Hepatocyte (in vitro differentiated cells): ENCODE results near the gene SLC9A8. TPM values are rescaled to one million over a fixed set of nuclear protein-coding genes. Genes with fewer than 3 reads are reported as not detected.
A peak's percentile ranks its signal among the peaks of the same experiment; 100 is the strongest.

Experiments
- DNase-seq: peaks from one replicate; pipeline ENCODE4 v3.0.0-alpha.2; 2016; ENCODE audit warnings: low spot score
- H2AFZ ChIP-seq: fragments of 200-600 bp; sonication (generic); 2 replicates; pipeline ENCODE4 v1.6.0; 2016; ENCODE audit warnings: antibody characterized with exemption, mild to moderate bottlenecking
- H3K27ac ChIP-seq: fragments of 200-600 bp; sonication (generic); 2 replicates; pipeline ENCODE4 v1.5.1; 2016; ENCODE audit warnings: mild to moderate bottlenecking
- H3K27me3 ChIP-seq: fragments of 200-600 bp; sonication (generic); 2 replicates; pipeline ENCODE4 v1.6.1; 2016
- H3K36me3 ChIP-seq: fragments of 200-600 bp; sonication (generic); replicated peaks from 2 replicates; pipeline ENCODE4 v1.5.1; 2016; ENCODE audit warnings: low read depth; ENCODE audit not compliant: insufficient read depth
- H3K4me1 ChIP-seq: fragments of 200-600 bp; sonication (generic); 2 replicates; pipeline ENCODE4 v1.5.1; 2016; ENCODE audit warnings: mild to moderate bottlenecking, moderate library complexity; ENCODE audit not compliant: insufficient read depth
- H3K4me2 ChIP-seq: fragments of 200-600 bp; sonication (generic); 2 replicates; pipeline ENCODE4 v1.6.0; 2016
- H3K4me3 ChIP-seq: fragments of 200-600 bp; sonication (generic); 2 replicates; pipeline ENCODE4 v1.5.1; 2016; ENCODE audit warnings: mild to moderate bottlenecking
- H3K79me2 ChIP-seq: fragments of 200-600 bp; sonication (generic); 2 replicates; pipeline ENCODE4 v1.6.0; 2017; ENCODE audit warnings: mild to moderate bottlenecking
- H3K9me2 ChIP-seq: fragments of 200-600 bp; sonication (generic); replicated peaks from 2 replicates; pipeline ENCODE4 v1.6.0; 2017; ENCODE audit warnings: mild to moderate bottlenecking; ENCODE audit not compliant: insufficient read depth
- H3K9me3 ChIP-seq: fragments of 200-600 bp; sonication (generic); 2 replicates; pipeline ENCODE4 v1.5.1; 2016; ENCODE audit warnings: low read depth, mild to moderate bottlenecking
- H4K20me1 ChIP-seq: fragments of 200-600 bp; sonication (generic); 2 replicates; pipeline ENCODE4 v1.6.0; 2016; ENCODE audit warnings: mild to moderate bottlenecking; ENCODE audit not compliant: insufficient read depth, poor library complexity, severe bottlenecking
- CTCF ChIP-seq: fragments of 200-600 bp; sonication (generic); IDR thresholded peaks from 2 replicates; pipeline ENCODE4 v1.5.1; 2016; ENCODE audit warnings: antibody characterized with exemption, mild to moderate bottlenecking; ENCODE audit not compliant: poor library complexity
- EZH2 ChIP-seq: fragments of 200-600 bp; sonication (generic); IDR thresholded peaks from 2 replicates; pipeline ENCODE4 v1.6.1; 2016; ENCODE audit warnings: antibody characterized with exemption, mild to moderate bottlenecking, borderline replicate concordance
- EZH2phosphoT487 ChIP-seq: fragments of 200-600 bp; sonication (generic); IDR thresholded peaks from one replicate; pipeline ENCODE4 v1.6.1; 2018; ENCODE audit warnings: antibody characterized with exemption, mild to moderate bottlenecking, low read depth, moderate library complexity; ENCODE audit not compliant: unreplicated experiment, severe bottlenecking
- WGBS: methylation state at CpG from one replicate; pipeline ENCODE4 v1.1.6; 2016; ENCODE audit warnings: low lambda C conversion rate; ENCODE audit errors: missing lambda C conversion rate; 5-methylcytosine and 5-hydroxymethylcytosine counted together
- polyA plus RNA-seq: library from polyadenylated mRNA; unstranded; fragments of >200 nt; fragmentation: Nextera tagmentation; extraction: Ambion mirVana; gene quantifications from 2 replicates; pipeline ENCODE4 v1.2.1, GENCODE V29; 2016
- total RNA-seq: library from RNA; depleted of rRNA; stranded (reverse); fragments of >200 nt; gene quantifications from 2 replicates; pipeline ENCODE4 v1.2.3, GENCODE V29; 2014

Gene SLC9A8
- total and polyA plus RNA-seq, 2 experiments from 2014 or later: 4.9 to 6.7 TPM

GRCh38 chr20:49910340-49910706 is 97.7 kb downstream of the SLC9A8 start:
- no peak for TF ChIP-seq EZH2phosphoT487
- TF ChIP-seq CTCF: no peak
- TF ChIP-seq EZH2: no peak
- H3K79me2 ChIP-seq: peaks cover 70% of the 10 kb centered on the region
- H3K4me3 ChIP-seq: no peak overlapping the region
- no peaks in the 10 kb centered on the region for H3K27me3 ChIP-seq
- no peaks in the 10 kb centered on the region for H4K20me1 ChIP-seq
- DNase-seq: no peak
- no peak overlapping the region for H2AFZ ChIP-seq
- no peaks in the 10 kb centered on the region for H3K36me3 ChIP-seq
- no peaks in the 10 kb centered on the region for H3K9me2 ChIP-seq
- WGBS: 85% methylated on average over 4 of the region's 4 CpGs
- H3K27ac ChIP-seq: peak overlapping the region; percentile 85
- peak overlapping the region; percentile 37 for H3K4me2 ChIP-seq
- no peaks in the 10 kb centered on the region for H3K9me3 ChIP-seq
- H3K4me1 ChIP-seq: peaks cover 17% of the 10 kb centered on the region

- Histone ChIP-seq H3K9me3 (no peaks in the 10 kb centered on the region), H3K36me3 (no peaks in the 10 kb centered on the region), H3K4me1 (peaks cover 28% of the 10 kb centered on the region), H3K27ac (no peak overlapping the region), H2AFZ (no peak overlapping the region), H3K27me3 (no peaks in the 10 kb centered on the region), H3K4me3 (no peak overlapping the region), H3K79me2 (peaks cover 61% of the 10 kb centered on the region), H3K4me2 (peak overlapping the region; percentile 97), H3K9me2 (no peaks in the 10 kb centered on the region), H4K20me1 (no peaks in the 10 kb centered on the region)
- no peak for DNase-seq
- WGBS: 95% methylated on average over 16 of the region's 16 CpGs
- TF ChIP-seq EZH2phosphoT487 (no peak), CTCF (no peak), EZH2 (no peak)
Measured at GRCh38 chr20:49913399-49914047, 100.9 kb downstream of the SLC9A8 start.

- WGBS: 13% methylated on average over 19 of the region's 19 CpGs
- H3K27ac ChIP-seq: peak overlapping the region; percentile 99
- H4K20me1 ChIP-seq: no peaks in the 10 kb centered on the region
- H3K4me2 ChIP-seq: peak overlapping the region; percentile 97
- no peak for DNase-seq
- H3K36me3 ChIP-seq: no peaks in the 10 kb centered on the region
- no peaks in the 10 kb centered on the region for H3K9me2 ChIP-seq
- H2AFZ ChIP-seq: peak overlapping the region; percentile 72
- peaks cover 28% of the 10 kb centered on the region for H3K4me1 ChIP-seq
- H3K9me3 ChIP-seq: no peaks in the 10 kb centered on the region
- H3K79me2 ChIP-seq: peaks cover 53% of the 10 kb centered on the region
- H3K4me3 ChIP-seq: peak overlapping the region; percentile 53
- no peaks in the 10 kb centered on the region for H3K27me3 ChIP-seq
- TF ChIP-seq EZH2 (no peak), CTCF (no peak), EZH2phosphoT487 (no peak)
Measured at GRCh38 chr20:49914310-49915117, 101.9 kb downstream of the SLC9A8 start.
